Measurements from ENCODE around the gene SSBP3.

GRCh38 chr1:54283635-54284385, 122.4 kb downstream of the SSBP3 start:
- TF ChIP-seq CTCF (IDR thresholded peaks at IDR 0.05), result no peak
- no peak for TF ChIP-seq EP300 (IDR thresholded peaks at IDR 0.05)
- TF ChIP-seq POLR2A (IDR thresholded peaks at IDR 0.05), result no peak
